SK-N-SH treated with all-trans-retinoic acid at 6 μM for 48 hours (cell line): ENCODE data around the gene USP30.

ENCODE experiments used
- ATAC-seq: fragments of 200-7000 bp; cut with Tn5 transposase; 3 replicates; pipeline ENCODE4 v1.9.1; 2020; ENCODE audit warnings: mild to moderate bottlenecking, moderate library complexity
- ARNTL ChIP-seq: fragments of 450-650 bp; formaldehyde crosslinking; IDR thresholded peaks from 2 replicates; pipeline ENCODE4 v1.5.0; 2020; ENCODE audit warnings: low read depth, mild to moderate bottlenecking, moderate library complexity, borderline replicate concordance
- BACH2 ChIP-seq: fragments of 250-450 bp; sonication (Bioruptor Pico); IDR thresholded peaks from 2 replicates; pipeline ENCODE4 v1.9.0; 2021; ENCODE audit warnings: mild to moderate bottlenecking, borderline replicate concordance
- CREB5 ChIP-seq: fragments of 250-450 bp; sonication (Bioruptor Pico); IDR thresholded peaks from 2 replicates; pipeline ENCODE4 v1.5.1; 2020; ENCODE audit warnings: low read depth, mild to moderate bottlenecking, moderate library complexity
- CSDC2 ChIP-seq: fragments of 250-450 bp; sonication (Bioruptor Pico); IDR thresholded peaks from 2 replicates; pipeline ENCODE4 v1.5.0; 2020; ENCODE audit warnings: mild to moderate bottlenecking, moderate library complexity
- CSRNP3 ChIP-seq: fragments of 250-450 bp; sonication (Bioruptor Pico); IDR thresholded peaks from 2 replicates; pipeline ENCODE4 v1.5.1; 2021; ENCODE audit warnings: mild to moderate bottlenecking, moderate library complexity
- ESRRG ChIP-seq: fragments of 250-450 bp; sonication (Bioruptor Pico); IDR thresholded peaks from 2 replicates; pipeline ENCODE4 v1.6.1; 2021; ENCODE audit warnings: mild to moderate bottlenecking
- GLIS3 ChIP-seq: fragments of 250-450 bp; sonication (Bioruptor Pico); IDR thresholded peaks from 2 replicates; pipeline ENCODE4 v1.5.0; 2020; ENCODE audit warnings: mild to moderate bottlenecking, moderate library complexity
- ISL1 ChIP-seq: fragments of 250-450 bp; sonication (Bioruptor Pico); IDR thresholded peaks from 2 replicates; pipeline ENCODE4 v2.1.2; 2022; ENCODE audit warnings: mild to moderate bottlenecking, moderate library complexity
- OSR1 ChIP-seq: fragments of 250-450 bp; sonication (Bioruptor Pico); IDR thresholded peaks from 2 replicates; pipeline ENCODE4 v1.8.0; 2022; ENCODE audit warnings: moderate library complexity, mild to moderate bottlenecking, inconsistent platforms
- POU6F1 ChIP-seq: fragments of 250-450 bp; sonication (Bioruptor Pico); IDR thresholded peaks from 2 replicates; pipeline ENCODE4 v1.8.0; 2021; ENCODE audit warnings: low read depth, mild to moderate bottlenecking, moderate library complexity, borderline replicate concordance
- PPARA ChIP-seq: fragments of 250-450 bp; sonication (Bioruptor Pico); IDR thresholded peaks from 2 replicates; pipeline ENCODE4 v1.5.0; 2020; ENCODE audit warnings: mild to moderate bottlenecking, borderline replicate concordance
- RARB ChIP-seq: fragments of 250-450 bp; sonication (Bioruptor Pico); IDR thresholded peaks from 2 replicates; pipeline ENCODE4 v1.8.0; 2021; ENCODE audit warnings: mild to moderate bottlenecking, moderate library complexity
- SNAI2 ChIP-seq: fragments of 250-450 bp; sonication (Bioruptor Pico); IDR thresholded peaks from 2 replicates; pipeline ENCODE4 v1.5.0; 2020; ENCODE audit warnings: mild to moderate bottlenecking, moderate library complexity
- TCF4 ChIP-seq: fragments of 250-450 bp; sonication (Bioruptor Pico); IDR thresholded peaks from 2 replicates; pipeline ENCODE4 v1.8.0; 2021; ENCODE audit warnings: mild to moderate bottlenecking, moderate library complexity, borderline replicate concordance
- TOX ChIP-seq: fragments of 250-450 bp; sonication (Bioruptor Pico); IDR thresholded peaks from 2 replicates; pipeline ENCODE4 v1.8.0; 2021; ENCODE audit warnings: mild to moderate bottlenecking, moderate library complexity, borderline replicate concordance
- TSHZ2 ChIP-seq: fragments of 250-450 bp; sonication (Bioruptor Pico); IDR thresholded peaks from 2 replicates; pipeline ENCODE4 v1.5.0; 2020; ENCODE audit warnings: mild to moderate bottlenecking, moderate library complexity
- ZC3H10 ChIP-seq: fragments of 250-450 bp; sonication (Bioruptor Pico); IDR thresholded peaks from 2 replicates; pipeline ENCODE4 v1.5.1; 2021; ENCODE audit warnings: mild to moderate bottlenecking, moderate library complexity
- ZFP3 ChIP-seq: fragments of 250-450 bp; sonication (Bioruptor Pico); IDR thresholded peaks from 2 replicates; pipeline ENCODE4 v1.5.0; 2020; ENCODE audit warnings: mild to moderate bottlenecking, moderate library complexity
- ZFP30 ChIP-seq: fragments of 450-650 bp; formaldehyde crosslinking; IDR thresholded peaks from 2 replicates; pipeline ENCODE4 v1.5.0; 2022; ENCODE audit warnings: mild to moderate bottlenecking, moderate library complexity
- ZNF565 ChIP-seq: fragments of 450-650 bp; formaldehyde crosslinking; conservative IDR thresholded peaks from 2 replicates; pipeline ENCODE4 v1.5.0; 2020; ENCODE audit warnings: low read depth, mild to moderate bottlenecking, moderate library complexity
- ZNF70 ChIP-seq: fragments of 450-650 bp; formaldehyde crosslinking; IDR thresholded peaks from 2 replicates; pipeline ENCODE4 v1.5.0; 2020; ENCODE audit warnings: mild to moderate bottlenecking, moderate library complexity

USP30 gene

GRCh38 chr12:109084425-109084824 lies 32.0 kb downstream of the USP30 start:
- no peak for TF ChIP-seq GLIS3 (CRISPR knock-in tag)
- no peak for ATAC-seq

DNA sequence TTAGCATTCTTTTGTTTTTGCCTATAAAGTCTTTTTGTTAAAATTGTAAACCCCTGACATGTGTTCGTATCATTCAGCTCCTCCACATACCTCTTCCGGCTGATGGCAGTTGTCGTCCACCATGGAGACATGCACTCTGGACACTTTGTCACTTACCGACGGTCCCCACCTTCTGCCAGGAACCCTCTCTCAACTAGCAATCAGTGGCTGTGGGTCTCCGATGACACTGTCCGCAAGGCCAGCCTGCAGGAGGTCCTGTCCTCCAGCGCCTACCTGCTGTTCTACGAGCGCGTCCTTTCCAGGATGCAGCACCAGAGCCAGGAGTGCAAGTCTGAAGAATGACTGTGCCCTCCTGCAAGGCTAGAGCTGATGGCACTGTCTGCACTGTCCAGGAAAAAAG lies 33.2 kb downstream of the USP30 start:
- no peak for ATAC-seq

GRCh38 chr12:109087250-109087649 lies 34.9 kb downstream of the USP30 start:
- ATAC-seq = no peak
- TF ChIP-seq RARB (CRISPR knock-in tag) (no peak), ESRRG (no peak), BACH2 (CRISPR knock-in tag) (no peak), PPARA (CRISPR knock-in tag) (no peak), ZFP30 (no peak), POU6F1 (CRISPR knock-in tag) (no peak), ZNF70 (CRISPR knock-in tag) (no peak), SNAI2 (no peak), ARNTL (CRISPR knock-in tag) (no peak), TSHZ2 (CRISPR knock-in tag) (no peak), ZNF565 (CRISPR knock-in tag) (no peak)

More for the DNA sequence above, 33.2 kb downstream of the USP30 start:
- no peak for TF ChIP-seq GLIS3 (CRISPR knock-in tag)
- no peak for TF ChIP-seq OSR1
- no peak for TF ChIP-seq CSRNP3
- no peak for TF ChIP-seq TSHZ2 (CRISPR knock-in tag)
- TF ChIP-seq CREB5 = no peak
- TF ChIP-seq CSDC2 (CRISPR knock-in tag) = no peak
- TF ChIP-seq PPARA (CRISPR knock-in tag) = no peak
- no peak for TF ChIP-seq RARB (CRISPR knock-in tag)

- ATAC-seq = no peak
- TF ChIP-seq CSDC2 (CRISPR knock-in tag) (no peak), TCF4 (CRISPR knock-in tag) (no peak), ZNF565 (CRISPR knock-in tag) (no peak), SNAI2 (no peak), TOX (CRISPR knock-in tag) (no peak), POU6F1 (CRISPR knock-in tag) (no peak), ZFP3 (CRISPR knock-in tag) (no peak), BACH2 (CRISPR knock-in tag) (no peak), RARB (CRISPR knock-in tag) (no peak), CSRNP3 (no peak), ISL1 (CRISPR knock-in tag) (no peak), PPARA (CRISPR knock-in tag) (no peak), OSR1 (no peak), CREB5 (no peak), ZFP30 (no peak), ZC3H10 (CRISPR knock-in tag) (no peak)
These were observed 36.4 kb downstream of the USP30 start for GRCh38 chr12:109088818-109089217.
